BLaER1 treated with 17β-estradiol and CSF1 and Interleukin-3, amounts not matched to agents 10 nM and 100 nM (cell line): ENCODE measurements around the gene GNA14.

Experiments used
- H3K27ac ChIP-seq, 11 experiments: shearing (Covaris generic); formaldehyde crosslinking; 2 replicates each; pipeline ENCODE4 v1.8.1; 2022
- H3K27me3 ChIP-seq, 11 experiments: shearing (Covaris generic); formaldehyde crosslinking; 2 replicates each; pipeline ENCODE4 v1.8.1; 2022
- H3K36me3 ChIP-seq, 11 experiments: shearing (Covaris generic); formaldehyde crosslinking; 2 replicates each; pipeline ENCODE4 v1.8.1; 2022
- H3K4me1 ChIP-seq, 10 experiments: shearing (Covaris generic); formaldehyde crosslinking; 2 replicates each; pipeline ENCODE4 v1.8.1; 2022
- H3K4me2 ChIP-seq, 11 experiments: shearing (Covaris generic); formaldehyde crosslinking; 2 replicates each; pipeline ENCODE4 v1.8.1; 2022
- H3K4me3 ChIP-seq, 10 experiments: shearing (Covaris generic); formaldehyde crosslinking; 2 replicates each; pipeline ENCODE4 v1.8.1; 2022
- H3K9ac ChIP-seq, 11 experiments: shearing (Covaris generic); formaldehyde crosslinking; 2 replicates each; pipeline ENCODE4 v1.8.1; 2022
- H3K9me3 ChIP-seq, 11 experiments: shearing (Covaris generic); formaldehyde crosslinking; replicated peaks in 1 of 11; 2 replicates each; pipeline ENCODE4 v1.8.1; 2022
- H4K20me1 ChIP-seq, 11 experiments: shearing (Covaris generic); formaldehyde crosslinking; 2 replicates each; pipeline ENCODE4 v1.8.1; 2022
- Cebpa-rat ChIP-seq, 11 experiments: shearing (Covaris generic); IDR thresholded peaks; 2 replicates each; pipeline ENCODE4 v1.8.1; 2022

Gene GNA14

DNA sequence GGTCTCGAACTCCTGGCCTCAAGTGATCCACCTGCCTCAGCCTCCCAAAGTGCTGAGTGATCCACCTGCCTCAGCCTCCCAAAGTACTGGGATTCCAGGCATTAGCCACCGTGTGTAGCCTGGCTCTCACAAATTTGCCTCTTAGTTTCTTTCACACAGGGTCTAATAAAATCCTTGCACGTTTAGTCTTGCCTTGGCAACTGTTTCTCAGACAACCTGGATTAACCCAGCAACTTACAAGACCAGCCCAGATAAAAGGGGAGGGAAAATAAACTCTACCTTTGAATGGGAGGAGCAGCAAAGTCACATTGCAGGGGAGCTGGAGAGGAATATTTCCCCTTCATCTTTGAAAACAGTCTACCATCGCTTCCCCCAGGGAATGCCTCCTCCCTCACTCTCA lies 29.3 kb upstream of the GNA14 start:
- H4K20me1 ChIP-seq: no peaks in the 10 kb centered on the region
- H3K4me1 ChIP-seq: no peaks in the 10 kb centered on the region
- no peak overlapping the region for H3K9ac ChIP-seq
- no peak overlapping the region for H3K4me3 ChIP-seq
- no peak for TF ChIP-seq Cebpa-rat (IDR thresholded peaks at IDR 0.05)
- no peak overlapping the region for H3K4me2 ChIP-seq
- H3K9me3 ChIP-seq: no peaks in the 10 kb centered on the region
- H3K36me3 ChIP-seq: no peaks in the 10 kb centered on the region
- H3K27ac ChIP-seq: no peak overlapping the region
- no peaks in the 10 kb centered on the region for H3K27me3 ChIP-seq

DNA sequence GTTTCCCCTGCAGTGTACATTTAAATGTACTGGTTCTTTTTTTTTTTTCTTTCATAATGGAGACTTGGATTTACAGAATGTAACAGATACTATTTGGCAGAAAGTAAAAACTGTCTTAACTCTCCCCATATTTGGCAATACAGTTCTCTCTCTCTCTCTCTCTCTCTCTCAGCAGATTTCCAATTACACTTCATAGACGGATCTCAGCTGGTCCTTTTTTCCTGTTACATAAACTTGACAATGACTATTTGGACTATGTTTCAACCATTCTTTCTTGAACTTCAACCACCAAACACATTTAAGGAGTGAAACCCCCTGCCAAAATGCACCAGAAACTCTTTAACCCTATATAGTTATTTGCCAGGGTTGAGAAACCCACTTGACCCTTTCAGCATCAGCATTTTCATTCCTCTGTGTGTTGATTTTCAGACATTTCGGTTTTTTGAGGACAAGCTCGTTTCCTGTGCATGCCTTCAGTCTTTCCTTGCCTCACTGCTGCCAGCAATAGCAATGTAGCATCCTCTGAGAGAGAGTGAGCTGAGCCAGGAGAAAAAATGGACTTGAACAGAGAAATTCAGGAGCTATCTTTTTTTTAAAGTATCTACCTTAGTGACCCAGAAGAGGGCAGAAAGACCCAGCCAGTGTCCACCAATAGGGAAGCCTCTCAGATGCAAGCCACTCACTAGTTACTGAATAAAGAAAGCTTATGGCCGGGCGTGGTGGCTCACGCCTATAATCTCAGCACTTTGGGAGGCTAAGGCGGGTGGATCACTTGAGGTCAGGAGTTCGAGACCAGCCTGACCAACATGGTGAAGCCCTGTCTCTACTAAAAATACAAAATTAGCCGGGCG lies 26.0 kb upstream of the GNA14 start:
- H4K20me1 ChIP-seq: no peaks in the 10 kb centered on the region
- H3K9me3 ChIP-seq: no peaks in the 10 kb centered on the region
- no peak overlapping the region for H3K9ac ChIP-seq
- no peak overlapping the region for H3K4me2 ChIP-seq
- H3K27ac ChIP-seq: no peak overlapping the region
- H3K36me3 ChIP-seq: no peaks in the 10 kb centered on the region
- no peak overlapping the region for H3K4me3 ChIP-seq
- H3K27me3 ChIP-seq: no peaks in the 10 kb centered on the region
- no peak for TF ChIP-seq Cebpa-rat (IDR thresholded peaks at IDR 0.05)
- H3K4me1 ChIP-seq: no peaks in the 10 kb centered on the region

DNA sequence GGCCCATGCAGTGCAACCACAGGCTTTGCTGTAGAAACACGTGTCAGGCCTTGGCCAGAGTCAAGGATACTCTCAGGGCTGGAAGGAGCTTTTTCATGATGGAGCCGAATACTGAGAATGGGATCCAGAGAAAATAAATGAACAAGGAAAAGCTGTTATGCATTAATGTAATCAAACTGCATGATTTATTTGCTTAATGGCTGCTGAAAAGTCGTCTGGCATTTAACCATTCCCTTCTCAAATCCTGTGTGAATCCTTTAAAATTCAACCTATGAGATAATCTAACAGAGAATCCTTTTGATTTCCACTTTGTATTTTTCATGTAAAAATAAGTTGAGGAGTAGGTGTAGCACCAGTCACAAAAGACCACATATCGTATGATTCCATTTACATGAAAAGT lies 24.1 kb upstream of the GNA14 start:
- Histone ChIP-seq H3K27me3 (no peaks in the 10 kb centered on the region), H3K36me3 (no peaks in the 10 kb centered on the region), H4K20me1 (no peaks in the 10 kb centered on the region), H3K27ac (no peak overlapping the region), H3K9ac (no peak overlapping the region), H3K4me1 (no peaks in the 10 kb centered on the region), H3K4me2 (no peak overlapping the region), H3K9me3 (no peaks in the 10 kb centered on the region), H3K4me3 (no peak overlapping the region)
- TF ChIP-seq Cebpa-rat (IDR thresholded peaks at IDR 0.05): no peak

DNA sequence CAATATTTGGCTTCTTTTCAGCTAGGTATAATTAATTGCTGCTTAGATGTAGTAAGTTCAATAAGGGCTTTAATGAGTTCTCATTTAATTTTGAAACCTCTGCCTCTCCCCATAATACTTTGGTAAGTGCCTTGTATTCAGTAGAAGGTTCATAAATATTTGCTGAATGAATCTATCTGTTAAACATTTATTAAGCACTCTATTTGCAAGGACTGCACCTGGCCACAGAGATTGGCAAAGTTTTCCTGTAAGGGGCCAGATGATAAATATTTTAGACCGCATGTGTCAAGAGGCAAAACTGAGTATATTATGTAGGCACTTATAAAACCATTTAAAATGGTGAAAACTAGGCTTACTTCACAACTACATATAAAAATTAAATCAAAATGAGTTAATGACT lies 19.0 kb upstream of the GNA14 start:
- H3K4me1 ChIP-seq: 0 out of 20 replicates have a peak, but pooled peaks cover 0 to under 1% (median 0%) of the 10 kb centered on the region in 10 experiments
- no peaks in the 10 kb centered on the region for H3K9me3 ChIP-seq
- no peaks in the 10 kb centered on the region for H3K27me3 ChIP-seq
- no peak overlapping the region for H3K9ac ChIP-seq
- no peak overlapping the region for H3K27ac ChIP-seq
- H3K4me2 ChIP-seq: no peak overlapping the region
- no peak overlapping the region for H3K4me3 ChIP-seq
- no peaks in the 10 kb centered on the region for H4K20me1 ChIP-seq
- no peak for TF ChIP-seq Cebpa-rat (IDR thresholded peaks at IDR 0.05)
- no peaks in the 10 kb centered on the region for H3K36me3 ChIP-seq

DNA sequence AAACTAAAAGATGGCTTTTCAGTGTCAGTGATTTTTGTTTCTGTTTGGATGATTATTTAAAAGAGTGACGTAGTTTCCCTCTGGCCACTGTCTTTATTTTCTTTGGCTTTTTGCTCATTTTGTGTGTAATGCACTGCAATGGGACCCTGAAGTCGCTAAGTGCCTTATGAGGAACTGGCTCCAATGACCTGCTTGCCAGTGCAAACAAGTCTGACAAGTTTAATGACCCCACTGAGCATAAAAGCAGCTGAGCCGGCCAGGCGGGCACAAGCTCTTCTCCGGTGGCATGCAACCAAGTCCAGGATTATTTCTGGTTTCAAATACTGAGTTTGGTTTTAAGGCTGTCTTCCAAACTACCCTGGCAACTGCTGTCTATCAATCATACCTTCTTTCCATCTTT lies 15.6 kb upstream of the GNA14 start:
- no peaks in the 10 kb centered on the region for H3K36me3 ChIP-seq
- H3K4me1 ChIP-seq: peaks cover 0 to 20% (median 7%) of the 10 kb centered on the region in 10 experiments; a peak in 10 of 20 replicates
- no peak overlapping the region for H3K4me2 ChIP-seq
- H3K4me3 ChIP-seq: no peak overlapping the region
- no peak overlapping the region for H3K27ac ChIP-seq
- H3K9me3 ChIP-seq: no peaks in the 10 kb centered on the region
- H3K27me3 ChIP-seq: no peaks in the 10 kb centered on the region
- H3K9ac ChIP-seq: no peak overlapping the region
- no peak for TF ChIP-seq Cebpa-rat (IDR thresholded peaks at IDR 0.05)
- H4K20me1 ChIP-seq: no peaks in the 10 kb centered on the region

DNA sequence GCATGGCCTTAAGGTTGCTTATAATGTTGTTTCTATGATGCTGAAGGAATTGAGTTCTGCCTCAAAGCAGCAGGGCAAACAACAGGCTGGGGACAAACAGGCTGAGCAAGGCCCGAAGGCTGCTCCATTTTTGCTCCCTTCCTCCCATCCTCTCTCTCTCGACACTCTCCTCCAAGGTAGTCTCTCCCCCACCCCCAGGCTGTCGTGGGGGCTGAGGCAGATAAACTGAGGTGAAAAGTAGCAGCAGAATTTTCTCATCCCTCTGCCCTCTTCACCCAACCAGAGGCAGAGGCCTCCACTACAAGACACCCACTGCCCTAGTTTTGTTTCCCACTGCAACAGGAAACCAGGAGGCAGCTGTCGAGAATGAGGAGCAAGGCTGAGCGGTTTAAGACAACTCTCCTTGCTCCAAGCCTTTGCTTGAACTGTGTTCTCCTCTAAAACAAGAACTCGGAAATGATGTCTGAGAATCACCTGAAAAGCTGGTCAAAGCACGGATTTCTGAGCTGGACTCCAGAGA lies 13.5 kb upstream of the GNA14 start:
- Histone ChIP-seq H3K4me1 (peaks cover 0 to 20% (median 7%) of the 10 kb centered on the region in 10 experiments; a peak in 10 of 20 replicates), H3K27me3 (no peaks in the 10 kb centered on the region), H3K27ac (no peak overlapping the region), H3K4me3 (no peak overlapping the region), H3K9me3 (no peaks in the 10 kb centered on the region), H3K4me2 (peak overlapping the region in 4 of 11 experiments; percentile 2 to 24 (median 18); a peak in 4 of 22 replicates), H4K20me1 (no peaks in the 10 kb centered on the region), H3K9ac (no peak overlapping the region), H3K36me3 (no peaks in the 10 kb centered on the region)
- TF ChIP-seq Cebpa-rat (IDR thresholded peaks at IDR 0.05): no peak

DNA sequence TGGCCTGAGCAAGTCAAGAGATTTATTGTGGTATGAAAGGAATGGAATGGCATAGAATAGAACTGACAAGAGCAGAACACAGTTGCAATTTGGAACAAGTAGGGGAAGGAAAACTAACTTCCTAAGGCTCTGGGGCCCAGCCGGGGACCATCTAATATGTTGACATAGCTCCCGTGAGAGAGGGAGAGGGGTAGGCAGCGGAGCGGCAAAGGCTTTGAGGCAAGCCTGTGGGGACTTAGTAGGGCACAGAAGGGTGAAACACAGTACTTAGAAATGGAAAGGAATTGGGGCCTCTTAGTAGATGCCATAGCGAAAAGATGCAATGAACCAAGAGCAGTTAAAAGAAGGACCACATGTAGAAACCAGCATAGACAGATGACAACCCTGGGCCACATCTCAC lies 11.8 kb upstream of the GNA14 start:
- no peaks in the 10 kb centered on the region for H3K36me3 ChIP-seq
- H3K4me1 ChIP-seq: peaks cover 0 to 20% (median 7%) of the 10 kb centered on the region in 10 experiments; a peak in 10 of 20 replicates
- no peak overlapping the region for H3K27ac ChIP-seq
- H3K9ac ChIP-seq: no peak overlapping the region
- H3K9me3 ChIP-seq: no peaks in the 10 kb centered on the region
- no peak overlapping the region for H3K4me3 ChIP-seq
- peak overlapping the region in 7 of 11 experiments; percentile 24 to 46 (median 38); a peak in 11 of 22 replicates for H3K4me2 ChIP-seq
- H4K20me1 ChIP-seq: no peaks in the 10 kb centered on the region
- H3K27me3 ChIP-seq: no peaks in the 10 kb centered on the region
- TF ChIP-seq Cebpa-rat (IDR thresholded peaks at IDR 0.05): no peak

DNA sequence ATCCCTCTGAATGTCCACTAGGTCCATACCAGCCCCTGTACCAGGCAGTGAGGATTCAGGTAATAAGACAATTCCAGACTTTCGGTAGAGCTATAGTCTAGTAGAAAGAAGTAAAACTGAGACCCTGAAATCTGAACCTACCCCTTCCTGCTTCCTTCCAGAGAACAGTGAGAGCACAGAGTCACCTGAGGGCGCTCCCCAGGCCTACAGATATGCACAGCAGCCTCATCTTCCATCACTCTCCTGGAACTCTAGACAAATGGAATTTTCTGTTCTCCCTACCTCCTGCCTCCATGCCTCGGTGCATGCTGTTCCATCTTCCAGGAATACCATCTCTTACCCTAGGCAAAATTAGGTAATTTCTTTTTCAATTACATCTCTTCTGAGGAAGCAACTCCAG lies 3.1 kb upstream of the GNA14 start:
- peaks cover 12 to 22% (median 18%) of the 10 kb centered on the region in 11 experiments; a peak in 21 of 22 replicates for H3K9me3 ChIP-seq
- no peaks in the 10 kb centered on the region for H3K4me1 ChIP-seq
- no peaks in the 10 kb centered on the region for H4K20me1 ChIP-seq
- no peak for TF ChIP-seq Cebpa-rat (IDR thresholded peaks at IDR 0.05)
- no peak overlapping the region for H3K4me2 ChIP-seq
- H3K27ac ChIP-seq: no peak overlapping the region
- no peaks in the 10 kb centered on the region for H3K27me3 ChIP-seq
- H3K9ac ChIP-seq: no peak overlapping the region
- no peaks in the 10 kb centered on the region for H3K36me3 ChIP-seq
- no peak overlapping the region for H3K4me3 ChIP-seq

DNA sequence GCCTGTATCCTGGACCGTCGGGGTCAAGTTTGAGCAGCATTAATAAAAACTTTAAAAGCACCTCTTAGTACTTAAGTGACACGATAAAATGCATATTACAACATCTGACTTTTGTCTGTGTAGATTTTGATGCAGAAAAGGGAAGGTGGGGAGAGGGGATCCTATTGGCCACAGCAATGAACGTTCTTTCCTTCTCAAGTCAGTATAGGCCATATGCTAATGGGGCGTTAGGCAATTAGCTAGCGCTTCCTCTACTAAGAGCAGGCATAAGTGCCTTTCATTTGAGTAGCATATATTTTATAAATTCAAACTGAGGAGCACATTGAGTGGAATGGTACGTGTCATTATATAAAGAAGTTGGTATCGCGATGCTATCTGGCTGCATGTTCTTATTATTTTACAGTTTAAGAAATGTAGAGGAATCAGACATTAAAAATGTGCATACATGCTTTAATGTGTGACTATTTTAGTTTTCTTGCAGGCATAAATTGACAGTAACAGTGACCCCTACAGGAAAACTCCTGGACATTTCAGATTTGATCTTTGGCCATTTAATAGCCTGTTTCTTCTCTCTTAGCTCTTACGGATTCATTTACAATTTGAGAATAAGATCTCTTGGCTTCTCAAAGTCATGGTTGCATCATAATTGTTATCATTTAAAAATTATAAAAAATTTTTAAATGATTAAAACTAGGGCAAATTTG lies 1.1 kb upstream of the GNA14 start:
- Histone ChIP-seq H3K27me3 (no peaks in the 10 kb centered on the region), H3K9ac (no peak overlapping the region), H3K4me2 (no peak overlapping the region), H3K4me1 (no peaks in the 10 kb centered on the region), H3K9me3 (peaks cover 12 to 22% (median 18%) of the 10 kb centered on the region in 11 experiments; a peak in 21 of 22 replicates), H3K36me3 (no peaks in the 10 kb centered on the region), H4K20me1 (no peaks in the 10 kb centered on the region), H3K4me3 (no peak overlapping the region), H3K27ac (no peak overlapping the region)
- TF ChIP-seq Cebpa-rat (IDR thresholded peaks at IDR 0.05): no peak
